ENCODE results near the gene PPP2CA.

- 0 out of 2 replicates have a peak, but pooled peaks have one; percentile 38 for TF ChIP-seq TBP (IDR thresholded peaks at IDR 0.05; ENCODE audit: low read depth, low read length)
- TF ChIP-seq CTCF (IDR thresholded peaks at IDR 0.05; ENCODE audit: control extremely low read depth in 1 of 3, insufficient read depth in 1 of 3, low read depth in 1 of 3, low read length in 3 of 3) = peak in 2 of 3 experiments; percentile 32 to 56; a peak in 2 of 4 replicates
- TF ChIP-seq RFX5 (IDR thresholded peaks at IDR 0.05; ENCODE audit: borderline replicate concordance, low read depth, low read length) = no peak
- TF ChIP-seq TCF12 (IDR thresholded peaks at IDR 0.05; ENCODE audit: low read depth, low read length) = no peak
- TF ChIP-seq BRCA1 (IDR thresholded peaks at IDR 0.05; ENCODE audit: low read depth, low read length) = no peak
- no peak for TF ChIP-seq EZH2 (IDR thresholded peaks at IDR 0.05; ENCODE audit: low read depth, low read length, severe bottlenecking)
- TF ChIP-seq GTF2F1 (IDR thresholded peaks at IDR 0.05; ENCODE audit: borderline replicate concordance, low read depth, low read length) = no peak
- no peak for TF ChIP-seq CEBPB (IDR thresholded peaks at IDR 0.05; ENCODE audit: low read depth, low read length)
These were observed 1.4 kb upstream of the PPP2CA start for GRCh38 chr5:134227259-134227658.
